Panc1 (cell line): Measurements from ENCODE around the gene PNLDC1. TPM values are rescaled to one million over a fixed set of nuclear protein-coding genes. Genes with fewer than 3 reads are reported as not detected.

Experiments
- ATAC-seq: fragments of 200-7000 bp; cut with Tn5 transposase; 2 replicates; pipeline ENCODE4 v1.9.1; 2020; ENCODE audit warnings: mild to moderate bottlenecking, moderate library complexity
- BruUV-seq: library from RNA; stranded (reverse); fragments of 400-500 nt; replicated peaks from 2 replicates; lab custom pipeline; 2021; lab: Mats Ljungman, UMichigan
- CTCF ChIA-PET: fragments of 300-600 bp; sonication (Branson Sonifier 250); formaldehyde crosslinking; loops from one replicate; lab custom pipeline; 2022; ENCODE audit warnings: antibody characterized with exemption; lab: Charles Lee
- POLR2A ChIA-PET: fragments of 300-600 bp; sonication (Branson Sonifier 250); formaldehyde crosslinking; loops from one replicate; lab custom pipeline; 2022; ENCODE audit warnings: antibody characterized with exemption; lab: Charles Lee
- DNase-seq: peaks from one replicate; pipeline ENCODE4 v3.0.0-alpha.2; 2010; ENCODE audit warnings: low read depth, low spot score
- H3K27ac ChIP-seq: 2 replicates; pipeline ENCODE4 v1.5.1; 2011; ENCODE audit warnings: mild to moderate bottlenecking, low read length, inconsistent platforms
- H3K27me3 ChIP-seq: fragments of 200-500 bp; sonication (Bioruptor generic); 2 replicates; pipeline ENCODE4 v1.6.0; 2014; ENCODE audit warnings: low read length, inconsistent platforms; ENCODE audit not compliant: control insufficient read depth, insufficient read depth
- H3K36me3 ChIP-seq: fragments of 200-500 bp; sonication (Bioruptor generic); 2 replicates; pipeline ENCODE4 v1.5.1; 2014; ENCODE audit warnings: inconsistent platforms, mild to moderate bottlenecking, low read length, moderate library complexity; ENCODE audit not compliant: control insufficient read depth, insufficient read depth
- H3K4me1 ChIP-seq: 2 replicates; pipeline ENCODE4 v1.5.1; 2011; ENCODE audit warnings: inconsistent platforms, mild to moderate bottlenecking, low read length, moderate library complexity; ENCODE audit not compliant: control insufficient read depth, insufficient read depth
- H3K4me3 ChIP-seq, 2 experiments: 2 replicates each; pipeline ENCODE4 v1.5.1; 2011 to 2012; ENCODE audit warnings: low read depth in 2 of 2, low read length in 2 of 2, mild to moderate bottlenecking in 2 of 2, inconsistent platforms in 1 of 2, moderate library complexity in 1 of 2
- H3K9me3 ChIP-seq: fragments of 200-500 bp; sonication (Bioruptor generic); 2 replicates; pipeline ENCODE4 v1.5.1; 2014; ENCODE audit warnings: low read depth, mild to moderate bottlenecking, inconsistent platforms, low read length, moderate library complexity; ENCODE audit not compliant: control insufficient read depth, insufficient read depth
- CTCF ChIP-seq: fragments of 450-650 bp; IDR thresholded peaks from 2 replicates; pipeline ENCODE4 v1.5.1; 2017; ENCODE audit warnings: mild to moderate bottlenecking
- POLR2AphosphoS5 ChIP-seq: IDR thresholded peaks from 2 replicates; pipeline ENCODE4 v1.6.1; 2012; ENCODE audit warnings: mild to moderate bottlenecking, low read depth, low read length, moderate library complexity
- REST ChIP-seq, 2 experiments: IDR thresholded peaks; 2 replicates each; pipeline ENCODE4 v1.6.1; 2011 to 2012; ENCODE audit warnings: low read depth in 2 of 2, control low read depth in 1 of 2, low read length in 1 of 2, mild to moderate bottlenecking in 1 of 2, moderate library complexity in 1 of 2; ENCODE audit not compliant: insufficient read depth in 1 of 2
- SIN3A ChIP-seq: IDR thresholded peaks from 2 replicates; pipeline ENCODE4 v1.6.1; 2012; ENCODE audit warnings: low read depth, mild to moderate bottlenecking, low read length, moderate library complexity, borderline replicate concordance; ENCODE audit not compliant: insufficient read depth
- TCF7L2 ChIP-seq: IDR thresholded peaks from 2 replicates; pipeline ENCODE4 v1.6.1; 2011; ENCODE audit warnings: mild to moderate bottlenecking, low read depth, low read length, inconsistent platforms
- in situ Hi-C: cut with HindIII; loops from 2 replicates; pipeline ENCODE4 v1.10.0; 2016; ENCODE audit warnings: low sequenced_read_pairs, low pct_unique_long_range_greater_than_20kb
- intact Hi-C: fragments of 100-400 bp; cut with micrococcal nuclease; formaldehyde crosslinking; loops from one replicate; pipeline ENCODE4 v1.10.0; 2022; ENCODE audit not compliant: unreplicated experiment
- total RNA-seq: library from RNA; stranded (reverse); gene quantifications from one replicate; pipeline ENCODE4 v1.2.1, GENCODE V29; 2021; ENCODE audit not compliant: unreplicated experiment

PNLDC1 gene
- total RNA-seq, 1 experiment from 2014 or later: not detected

GRCh38 chr6:159753081-159753872 lies 46.8 kb upstream of the PNLDC1 start:
- POLR2A ChIA-PET: no interaction called here
- CTCF ChIA-PET: no interaction called here
- in situ Hi-C loops: no loop called here
- Histone ChIP-seq H3K9me3 (no peaks in the 10 kb centered on the region), H3K36me3 (peaks cover 51% of the 10 kb centered on the region), H3K4me3 (no peak overlapping the region), H3K4me1 (no peaks in the 10 kb centered on the region), H3K27ac (no peak overlapping the region), H3K27me3 (no peaks in the 10 kb centered on the region)
- no peak for DNase-seq
- TF ChIP-seq TCF7L2: no peak
- no peak for TF ChIP-seq SIN3A
- no peak for TF ChIP-seq REST (IDR thresholded peaks at IDR 0.05; ENCODE audit: insufficient read depth in 1 of 2, low read depth in 2 of 2, low read length in 1 of 2)
- TF ChIP-seq POLR2AphosphoS5: no peak
- TF ChIP-seq CTCF: no peak
- BruUV-seq: no TSS peak
- intact Hi-C loops: no loop called here
- ATAC-seq: no peak

GRCh38 chr6:159754401-159754800 lies 45.7 kb upstream of the PNLDC1 start:
- H3K27me3 ChIP-seq: no peaks in the 10 kb centered on the region
- no peaks in the 10 kb centered on the region for H3K9me3 ChIP-seq
- no peak for ATAC-seq
- ChIA-PET CTCF (no interaction called here), POLR2A (no interaction called here)
- H3K27ac ChIP-seq: no peak overlapping the region
- no peak for DNase-seq
- TF ChIP-seq TCF7L2 (no peak), POLR2AphosphoS5 (no peak), SIN3A (no peak), REST (IDR thresholded peaks at IDR 0.05; ENCODE audit: insufficient read depth in 1 of 2, low read depth in 2 of 2, low read length in 1 of 2) (no peak), CTCF (no peak)
- no TSS peak for BruUV-seq
- H3K36me3 ChIP-seq: peaks cover 48% of the 10 kb centered on the region
- intact Hi-C loops (no loop called here), in situ Hi-C loops (no loop called here)
- H3K4me1 ChIP-seq: peaks cover under 1% of the 10 kb centered on the region
- no peak overlapping the region for H3K4me3 ChIP-seq
